ENCODE measurements around the gene KHDC1.
"Not testable (repeated sequence)": the region's sequence is repeated elsewhere in the genome, so short reads cannot be mapped to it uniquely, and the experiment has no call there.

KHDC1 gene

DNA sequence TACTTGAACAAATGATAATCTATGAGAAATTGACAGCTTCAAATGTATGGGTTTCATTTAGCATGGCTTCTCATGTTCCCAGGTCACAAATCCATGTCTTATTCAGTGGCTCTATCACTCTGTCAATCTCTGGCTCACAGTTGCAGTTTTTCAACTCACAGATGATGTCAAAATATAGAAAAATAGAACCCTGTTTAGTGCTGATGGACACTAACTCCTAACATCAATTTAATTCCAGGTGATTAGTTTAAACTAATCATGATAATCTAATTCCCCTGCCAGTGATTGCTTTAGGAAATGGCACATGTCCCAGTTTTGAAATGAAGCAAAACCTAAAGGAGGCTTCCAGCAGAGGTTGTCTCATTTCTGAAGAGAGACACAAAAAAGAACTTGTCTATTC, 13.0 kb downstream of the KHDC1 start:
- DNase-seq (ENCODE audit: low spot score): no peak

DNA sequence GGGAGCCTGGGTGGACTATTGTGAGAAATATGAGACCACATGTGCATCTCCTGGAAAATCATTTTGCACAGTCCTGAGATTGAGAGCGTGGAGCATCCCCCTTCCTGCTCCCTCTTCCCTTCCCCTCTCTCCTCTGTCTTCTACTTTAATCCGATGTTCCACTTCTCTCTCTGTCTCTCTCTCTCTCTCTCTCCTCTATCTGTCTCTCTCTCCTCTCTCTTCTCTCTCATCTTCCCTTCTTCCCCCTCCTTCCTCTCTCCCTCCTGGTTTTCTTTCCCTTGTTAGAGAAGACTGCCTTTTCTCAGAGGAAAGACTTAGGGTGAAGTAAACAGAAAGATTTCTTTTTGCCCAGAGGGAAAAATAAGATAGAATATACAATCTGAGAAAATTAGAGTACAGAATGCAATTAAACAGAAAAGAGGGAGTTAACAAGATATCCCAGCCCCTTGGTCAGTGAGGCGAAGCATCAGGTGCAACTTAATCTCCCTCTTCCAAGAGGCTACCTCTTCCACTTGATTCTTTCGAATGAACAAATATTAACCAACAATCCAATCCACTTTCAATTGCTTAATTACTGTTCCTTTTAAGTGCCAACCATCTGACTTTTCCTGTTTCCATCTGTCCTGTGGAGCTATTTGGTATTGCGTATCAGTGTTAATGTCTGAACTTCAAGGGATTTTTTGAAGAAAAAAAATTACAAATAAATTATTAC, 14.6 kb downstream of the KHDC1 start:
- no peak for DNase-seq (ENCODE audit: low spot score)

DNA sequence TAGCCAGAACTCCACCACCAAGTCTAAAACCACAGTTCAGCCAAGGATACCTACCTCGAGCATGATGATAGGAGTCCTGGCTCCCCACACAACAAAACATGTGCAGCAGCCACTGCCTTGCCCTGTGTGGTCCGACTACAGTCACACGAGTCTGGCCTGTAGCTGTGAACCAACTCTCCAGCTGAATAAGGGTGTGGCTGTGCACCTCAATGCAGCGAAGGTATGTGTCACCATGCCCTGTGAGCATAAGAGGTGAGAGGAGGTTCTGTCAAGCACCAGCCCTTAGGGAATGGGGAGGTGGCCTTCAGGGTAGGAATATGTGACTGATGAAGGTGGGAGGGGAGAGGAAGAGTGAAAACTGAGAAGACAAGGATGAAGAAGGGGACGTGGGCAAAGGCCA, 21.0 kb downstream of the KHDC1 start:
- no peak for DNase-seq (ENCODE audit: low spot score)

DNA sequence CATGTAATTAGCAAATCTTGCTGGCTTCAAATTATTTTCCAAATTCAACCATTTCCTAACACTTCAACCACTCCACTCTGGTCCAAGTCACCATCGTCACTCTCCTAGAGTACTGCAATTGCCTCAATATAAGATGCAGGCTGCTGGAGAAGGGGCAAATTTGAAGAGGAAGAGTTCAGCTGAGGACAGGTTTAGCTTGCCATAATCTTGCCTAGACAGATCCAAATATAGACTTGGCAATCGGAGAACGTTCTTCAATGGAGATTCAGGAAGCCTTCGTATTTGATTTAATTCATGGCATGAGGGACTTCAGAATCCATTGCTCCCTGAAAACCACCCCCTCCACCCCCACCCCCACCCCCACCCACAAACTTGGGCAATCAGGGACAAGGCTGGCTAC, 22.3 kb downstream of the KHDC1 start:
- no peak for DNase-seq (ENCODE audit: low spot score)

DNA sequence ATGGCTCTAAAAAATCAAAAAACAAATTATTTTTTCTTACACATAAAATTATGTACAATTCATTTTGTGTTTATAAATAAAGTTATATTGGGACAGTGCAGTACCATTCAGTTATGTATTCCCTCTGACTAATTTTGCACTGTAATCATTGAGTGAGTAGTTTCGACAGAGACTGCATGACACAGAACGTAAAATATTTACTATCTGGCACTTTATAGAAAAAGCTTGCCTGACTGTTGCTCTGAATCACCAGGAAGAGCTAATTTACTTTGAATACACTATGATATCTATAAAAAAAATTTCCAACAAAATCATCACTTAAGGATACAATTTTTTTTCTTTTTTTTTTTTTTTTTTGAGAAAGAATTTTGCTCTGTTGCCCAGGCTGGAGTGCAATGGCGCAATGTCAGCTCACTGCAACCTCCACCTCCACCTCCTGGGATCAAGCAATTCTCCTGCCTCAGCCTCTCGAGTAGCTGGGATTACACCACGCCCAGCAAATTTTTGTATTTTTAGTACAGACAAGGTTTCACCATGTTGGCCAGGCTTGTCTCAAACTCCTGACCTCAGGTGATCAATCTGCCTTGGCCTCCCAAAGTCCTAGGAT, 26.7 kb downstream of the KHDC1 start:
- DNase-seq (ENCODE audit: low spot score): no peak

DNA sequence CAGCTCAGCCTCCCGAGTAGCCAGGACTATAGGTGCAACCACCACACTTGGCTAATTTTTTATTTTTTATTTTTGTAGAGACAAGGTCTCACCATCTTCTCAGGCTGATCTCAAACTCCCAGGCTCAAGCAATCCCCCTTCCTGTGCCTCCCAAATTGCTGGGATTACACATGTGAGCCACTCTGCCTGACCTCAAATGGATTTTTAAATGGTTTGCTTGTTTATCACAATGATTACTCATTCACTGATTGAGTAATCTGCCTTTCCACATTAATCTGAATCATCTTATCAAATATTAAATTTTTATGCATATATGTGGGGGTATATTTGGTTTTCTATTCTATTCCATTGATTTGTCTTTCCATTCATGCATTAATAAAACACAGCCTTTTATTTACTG, 28.3 kb downstream of the KHDC1 start:
- no peak for DNase-seq (ENCODE audit: low spot score)

DNA sequence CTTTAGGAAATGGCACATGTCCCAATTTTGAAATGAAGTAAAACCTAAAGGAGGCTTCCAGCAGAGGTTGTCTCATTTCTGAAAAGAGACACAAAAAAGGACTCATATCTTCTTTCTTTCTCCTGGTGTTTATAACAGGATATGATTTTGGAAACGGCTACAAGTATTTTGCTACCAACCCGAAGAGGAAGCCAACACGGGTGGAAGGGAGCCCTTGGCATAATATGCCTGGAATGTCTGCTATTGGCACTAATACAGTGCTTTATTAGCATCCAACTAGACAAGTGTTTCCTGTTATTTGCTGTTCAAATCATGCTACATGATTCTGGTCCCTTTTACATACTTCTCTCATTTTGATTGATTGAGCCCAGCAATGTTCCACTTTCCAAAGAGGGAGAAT, 29.0 kb downstream of the KHDC1 start:
- not testable (repeated sequence) for DNase-seq (ENCODE audit: low spot score)

DNA sequence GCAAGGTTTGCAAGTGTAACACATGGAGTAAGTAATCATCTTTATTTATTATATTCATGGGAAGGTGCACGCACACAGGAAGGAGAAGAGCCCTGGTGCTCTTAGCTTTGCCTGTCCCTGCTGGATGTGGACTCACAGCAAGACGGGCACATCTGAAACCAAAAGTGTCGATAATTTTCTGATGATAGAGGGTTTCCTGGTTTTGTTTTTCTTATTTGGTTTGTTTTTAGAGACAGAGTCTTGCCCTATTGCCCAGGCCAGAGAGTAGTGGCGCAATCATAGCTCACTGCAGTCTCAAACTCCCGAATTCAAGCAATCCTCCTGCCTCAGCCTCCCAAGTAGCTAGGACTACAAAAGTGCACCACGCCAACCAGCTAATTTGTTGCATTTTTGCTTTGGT, 29.9 kb downstream of the KHDC1 start:
- DNase-seq (ENCODE audit: low spot score): no peak

DNA sequence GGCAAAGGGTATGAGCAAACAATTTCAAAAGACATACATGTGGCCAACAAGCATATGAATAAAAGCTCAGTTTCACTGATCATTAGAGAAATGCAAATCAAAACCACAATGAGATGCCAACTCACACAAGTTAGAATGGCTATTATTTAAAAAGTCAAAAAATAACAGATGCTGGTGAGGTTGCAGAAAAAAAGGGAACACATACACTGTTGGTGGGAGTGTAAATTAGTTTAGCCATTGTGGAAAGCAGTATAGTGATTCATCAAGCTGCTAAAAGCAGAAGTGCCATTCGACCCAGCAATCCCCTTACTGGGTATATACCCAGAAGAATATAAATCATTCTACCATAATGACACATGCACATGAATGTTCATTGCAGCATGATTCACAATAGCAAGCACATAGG, 31.0 kb downstream of the KHDC1 start:
- no peak for DNase-seq (ENCODE audit: low spot score)

DNA sequence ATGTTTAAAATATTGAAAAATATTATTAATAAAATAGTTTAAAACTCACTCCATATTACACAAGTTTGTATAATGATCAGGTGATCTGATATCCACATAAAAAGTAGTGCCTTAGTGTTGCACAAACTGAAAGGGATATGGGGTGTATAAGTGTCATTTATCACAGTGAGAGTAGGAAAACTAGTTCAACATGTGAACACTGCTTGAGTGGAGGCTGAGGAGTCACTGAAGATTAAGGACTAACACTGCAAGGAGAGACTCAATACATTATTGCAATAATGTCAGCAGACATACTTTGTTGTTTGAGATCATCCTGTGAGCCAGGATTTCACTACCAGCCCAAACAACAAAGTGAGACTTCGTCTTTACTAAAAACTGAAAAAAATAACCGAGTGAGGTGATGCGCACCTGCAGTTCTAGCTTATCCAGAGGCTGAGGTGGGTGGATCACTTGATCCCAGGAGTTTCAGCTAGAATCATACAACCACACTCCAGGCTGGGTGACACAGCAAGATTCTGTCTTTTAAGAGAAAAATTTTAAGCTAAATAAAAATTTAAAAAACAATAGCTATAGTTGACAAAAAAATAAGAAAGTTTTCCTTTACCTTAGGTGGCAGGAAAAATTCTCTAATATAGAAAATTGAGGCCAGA, 35.3 kb downstream of the KHDC1 start:
- DNase-seq (ENCODE audit: low spot score): no peak

DNA sequence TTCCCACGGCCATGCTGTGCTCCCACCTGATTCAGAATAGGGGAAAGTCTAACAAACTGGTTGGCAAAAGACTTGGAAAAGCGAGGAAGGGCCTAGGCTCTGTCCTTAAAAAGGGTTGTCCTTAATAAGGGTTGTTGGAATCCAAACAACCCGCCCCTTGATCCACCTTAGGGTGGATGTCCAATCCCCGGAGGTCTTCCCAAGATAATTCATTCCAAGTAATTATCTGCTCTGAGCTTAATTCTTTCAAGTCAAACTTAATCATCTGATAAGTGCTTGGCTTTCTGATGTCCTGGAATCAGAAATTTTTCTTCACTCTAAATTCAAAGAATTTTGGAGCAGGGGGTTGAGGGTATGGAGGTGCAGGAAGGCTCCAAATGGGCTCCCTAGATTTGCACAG, 37.6 kb downstream of the KHDC1 start, which contains the start of gene KHDC1L:
Gene KHDC1L, minus strand, starts transcription at position 101 of the 400 bp plus-strand sequence. Its CDS starts 88 bp downstream, at position 13.
- no peak for DNase-seq (ENCODE audit: low spot score)

DNA sequence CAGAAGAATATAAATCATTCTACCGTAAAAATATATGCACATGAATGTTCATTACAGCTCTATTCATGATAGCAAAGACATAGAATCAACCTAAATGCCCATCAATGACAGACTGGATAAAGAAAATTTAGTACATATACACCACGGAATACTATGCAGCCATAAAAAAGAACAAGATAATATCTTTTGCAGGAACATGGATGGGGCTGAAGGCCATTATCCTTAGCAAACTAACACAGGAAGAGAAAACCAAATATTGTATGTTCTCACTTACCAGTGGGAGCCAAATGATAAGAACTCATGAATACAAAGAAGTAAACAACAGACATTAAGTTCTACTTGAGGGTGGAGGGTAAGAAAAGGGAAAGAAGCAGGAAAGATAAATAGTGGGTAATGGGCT, 46.1 kb downstream of the KHDC1 start:
- no peak for DNase-seq (ENCODE audit: low spot score)

DNA sequence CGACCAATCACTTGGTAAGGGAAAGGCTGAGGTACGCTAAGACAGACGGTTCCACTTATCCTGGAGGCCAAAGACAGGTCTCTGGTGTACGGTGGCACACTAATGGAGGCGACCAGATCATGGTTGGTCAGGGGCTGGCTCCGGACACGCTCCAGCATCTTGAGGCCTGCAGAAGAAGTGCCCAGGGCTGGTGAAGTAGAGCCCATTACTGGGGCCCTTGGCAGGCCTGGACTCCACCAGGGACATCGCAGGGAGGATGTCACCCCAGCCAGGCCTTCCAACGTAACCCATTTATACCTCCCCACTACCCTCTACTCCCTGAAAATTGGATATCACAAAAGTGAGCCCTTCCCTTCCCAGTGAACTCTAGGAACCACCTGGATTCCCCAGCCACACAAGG, 53.9 kb downstream of the KHDC1 start:
- DNase-seq (ENCODE audit: low spot score): no peak

DNA sequence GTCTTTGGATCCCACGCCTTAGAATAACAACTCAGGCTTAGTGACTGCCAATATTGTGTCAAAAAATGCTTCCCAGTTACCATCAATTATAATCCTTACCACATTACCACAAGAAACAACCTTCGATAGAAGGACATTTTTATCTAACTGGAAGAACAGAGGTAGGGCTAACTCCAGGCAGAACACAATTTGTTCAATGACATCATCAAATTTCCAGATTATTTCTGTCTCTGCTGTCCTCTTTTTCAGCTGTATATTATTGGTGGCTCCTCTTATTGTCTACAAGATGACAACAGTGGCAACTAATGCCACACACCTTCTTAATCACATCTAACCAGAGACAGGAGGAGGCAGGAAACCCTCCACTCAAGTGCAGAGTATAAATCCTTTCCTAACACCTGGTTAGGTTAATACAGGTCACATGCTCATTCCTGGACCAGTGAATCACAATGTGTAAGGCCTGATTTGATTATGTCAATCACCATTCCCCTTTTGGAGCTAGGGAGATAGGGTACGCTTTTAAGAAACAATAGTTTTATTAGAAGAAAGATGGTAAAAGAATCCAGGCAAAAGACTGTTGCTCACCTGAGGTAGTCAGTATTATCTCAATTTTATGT, 55.7 kb downstream of the KHDC1 start:
- no peak for DNase-seq (ENCODE audit: low spot score)

DNA sequence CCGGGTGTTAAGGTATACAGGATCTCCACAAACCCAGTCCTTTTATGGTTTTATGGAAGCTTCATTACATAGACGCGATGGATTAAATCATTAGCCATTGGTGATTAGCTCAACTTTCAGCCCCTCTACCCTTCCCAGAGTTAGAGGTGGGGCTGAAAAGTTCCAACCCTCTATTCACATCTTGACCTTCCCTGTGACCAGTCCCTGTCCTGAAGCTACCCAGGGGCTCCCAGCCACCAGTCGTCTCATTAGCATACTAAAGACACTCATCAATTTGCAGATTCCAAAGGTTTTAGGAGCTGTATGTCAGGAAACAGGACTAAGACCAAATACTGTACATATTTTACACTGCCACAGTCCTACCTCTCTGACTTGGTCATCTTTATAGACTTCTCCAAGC, 58.7 kb downstream of the KHDC1 start:
- no peak for DNase-seq (ENCODE audit: low spot score)

DNA sequence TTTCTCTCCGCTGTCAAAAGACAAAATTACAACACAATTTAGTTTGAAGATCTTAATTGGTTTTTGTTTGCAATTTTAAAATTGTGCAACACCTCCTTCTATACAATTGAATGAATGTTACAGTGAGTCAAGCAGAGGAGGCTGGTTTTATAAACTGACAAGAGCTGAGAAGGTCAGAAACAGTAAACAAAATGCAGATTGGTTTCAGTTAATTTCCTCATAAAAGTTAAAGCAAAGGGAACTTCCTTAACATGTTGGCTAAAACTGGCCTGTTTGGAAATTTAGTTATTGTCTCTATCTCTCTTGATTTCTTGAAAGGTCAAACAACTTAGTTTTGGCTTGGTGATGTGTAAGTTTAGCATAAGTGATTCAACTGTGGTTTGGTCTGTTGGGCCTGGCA, 59.9 kb downstream of the KHDC1 start:
- no peak for DNase-seq (ENCODE audit: low spot score)

DNA sequence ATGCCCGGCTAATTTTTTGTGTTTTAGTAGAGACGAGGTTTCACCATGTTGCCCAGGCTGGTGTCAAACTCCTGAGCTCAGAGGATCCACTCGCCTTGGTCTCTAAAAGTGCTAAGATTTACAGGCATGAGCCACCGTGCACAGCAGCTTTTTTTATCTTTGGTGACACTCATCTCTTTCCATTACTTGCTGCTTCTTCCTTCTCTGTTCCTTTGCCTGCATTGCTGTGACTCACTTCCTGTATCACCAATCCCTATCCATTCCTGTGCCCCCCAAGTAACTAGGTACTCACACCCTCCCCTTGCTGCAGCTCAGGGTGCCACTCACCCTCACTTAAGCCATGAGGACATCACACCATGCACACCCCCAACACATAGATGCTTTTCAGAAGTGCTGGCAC, 62.3 kb downstream of the KHDC1 start:
- DNase-seq (ENCODE audit: low spot score): no peak

DNA sequence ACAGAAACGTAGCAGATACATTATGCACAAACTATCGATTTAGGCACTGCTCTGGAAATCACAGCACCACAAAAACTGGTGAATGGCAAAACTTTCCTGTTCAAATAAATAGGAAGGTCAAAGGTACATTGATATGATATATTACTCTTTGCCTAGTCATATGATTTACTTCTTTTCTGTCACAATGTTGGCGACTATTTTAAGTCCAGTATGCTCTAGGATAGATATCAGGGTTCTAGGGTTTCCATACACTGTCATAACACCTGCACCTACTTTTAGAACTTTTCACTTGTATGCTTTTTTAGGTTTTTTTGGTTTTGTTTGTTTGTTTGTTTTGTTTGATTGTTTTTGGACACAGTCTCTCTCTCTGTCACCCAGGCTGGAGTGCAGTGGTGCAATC, 62.7 kb downstream of the KHDC1 start:
- no peak for DNase-seq (ENCODE audit: low spot score)

DNA sequence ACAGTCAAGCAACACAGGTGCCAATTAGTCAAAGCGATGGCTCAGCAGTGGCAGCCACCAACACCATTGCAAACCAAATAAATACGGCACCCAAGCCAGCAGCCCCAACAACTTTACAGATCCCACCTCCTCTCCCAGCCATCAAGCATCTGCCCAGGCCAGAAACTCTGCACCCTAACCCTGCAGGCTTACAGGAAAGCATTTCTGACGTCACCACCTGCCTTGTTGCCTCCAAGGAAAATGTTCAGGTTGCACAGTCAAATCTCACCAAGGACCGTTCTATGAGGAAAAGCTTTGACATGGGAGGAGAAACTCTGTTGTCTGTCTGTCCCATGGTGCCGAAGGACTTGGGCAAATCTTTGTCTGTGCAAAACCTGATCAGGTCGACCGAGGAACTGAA, 68.3 kb downstream of the KHDC1 start:
- no peak for DNase-seq (ENCODE audit: low spot score)

DNA sequence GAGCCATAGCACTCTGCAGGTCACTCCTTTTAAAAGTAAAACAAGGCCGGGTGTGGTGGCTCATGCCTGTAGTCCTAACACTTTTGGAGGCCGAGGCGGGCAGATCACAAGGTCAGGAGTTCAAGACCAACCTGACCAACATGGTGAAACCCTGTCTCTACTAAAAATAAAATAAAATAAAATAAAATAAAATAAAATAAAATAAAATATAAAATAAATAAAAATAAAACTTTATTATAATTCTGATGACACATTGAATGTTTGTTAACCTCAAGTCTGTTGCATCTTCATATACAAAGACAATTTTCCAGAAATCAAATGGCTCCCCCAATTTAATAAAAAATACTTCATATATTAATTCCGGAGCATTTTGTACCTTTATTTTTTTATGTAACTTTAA, 69.7 kb downstream of the KHDC1 start:
- not testable (repeated sequence) for DNase-seq (ENCODE audit: low spot score)

Data from HuH-7 (cell line).